GM12865 (cell line): ENCODE results near the gene FSIP1.

Source experiments
- DNase-seq: peaks from one replicate; pipeline ENCODE4 v3.0.0; 2010; ENCODE audit warnings: low read depth
- H3K4me3 ChIP-seq: 2 replicates; pipeline ENCODE4 v1.5.1; 2011; ENCODE audit warnings: mild to moderate bottlenecking, low read depth, low read length, control low read depth
- TF ChIP-seq, protein P1 (sequence below): IDR thresholded peaks from 2 replicates; pipeline ENCODE4 v1.5.1; 2011; ENCODE audit warnings: low read length, control low read depth, low read depth, inconsistent platforms; ENCODE audit not compliant: insufficient read depth; ENCODE audit errors: missing control alignments

The FSIP1 gene

GRCh38 chr15:39730552-39730951 is 52.1 kb downstream of the FSIP1 start:
- TF ChIP-seq, protein P1, sequence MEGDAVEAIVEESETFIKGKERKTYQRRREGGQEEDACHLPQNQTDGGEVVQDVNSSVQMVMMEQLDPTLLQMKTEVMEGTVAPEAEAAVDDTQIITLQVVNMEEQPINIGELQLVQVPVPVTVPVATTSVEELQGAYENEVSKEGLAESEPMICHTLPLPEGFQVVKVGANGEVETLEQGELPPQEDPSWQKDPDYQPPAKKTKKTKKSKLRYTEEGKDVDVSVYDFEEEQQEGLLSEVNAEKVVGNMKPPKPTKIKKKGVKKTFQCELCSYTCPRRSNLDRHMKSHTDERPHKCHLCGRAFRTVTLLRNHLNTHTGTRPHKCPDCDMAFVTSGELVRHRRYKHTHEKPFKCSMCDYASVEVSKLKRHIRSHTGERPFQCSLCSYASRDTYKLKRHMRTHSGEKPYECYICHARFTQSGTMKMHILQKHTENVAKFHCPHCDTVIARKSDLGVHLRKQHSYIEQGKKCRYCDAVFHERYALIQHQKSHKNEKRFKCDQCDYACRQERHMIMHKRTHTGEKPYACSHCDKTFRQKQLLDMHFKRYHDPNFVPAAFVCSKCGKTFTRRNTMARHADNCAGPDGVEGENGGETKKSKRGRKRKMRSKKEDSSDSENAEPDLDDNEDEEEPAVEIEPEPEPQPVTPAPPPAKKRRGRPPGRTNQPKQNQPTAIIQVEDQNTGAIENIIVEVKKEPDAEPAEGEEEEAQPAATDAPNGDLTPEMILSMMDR: no peak
- no peak for DNase-seq
- no peak overlapping the region for H3K4me3 ChIP-seq

GRCh38 chr15:39729500-39729899 is 53.1 kb downstream of the FSIP1 start:
- TF ChIP-seq, protein P1: no peak
- H3K4me3 ChIP-seq: no peak overlapping the region
- no peak for DNase-seq

DNA sequence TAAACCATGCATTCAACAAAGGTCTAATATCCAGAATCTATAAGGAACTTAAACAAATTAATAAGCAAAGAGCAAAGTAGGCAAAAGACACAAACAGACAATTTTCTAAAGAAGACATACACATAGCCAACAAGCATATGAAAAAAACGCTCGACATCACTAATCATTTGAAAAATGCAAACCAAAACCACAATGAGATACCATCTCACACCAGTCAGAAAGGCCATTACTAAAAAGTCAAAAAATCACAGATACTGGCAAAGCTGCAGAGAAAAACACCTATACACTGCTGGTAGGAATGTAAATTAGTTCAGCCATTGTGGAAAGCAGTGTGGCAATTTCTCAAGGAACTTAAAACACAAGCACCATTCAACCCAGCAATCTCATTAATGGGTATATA is 53.8 kb downstream of the FSIP1 start:
- H3K4me3 ChIP-seq: no peak overlapping the region

DNA sequence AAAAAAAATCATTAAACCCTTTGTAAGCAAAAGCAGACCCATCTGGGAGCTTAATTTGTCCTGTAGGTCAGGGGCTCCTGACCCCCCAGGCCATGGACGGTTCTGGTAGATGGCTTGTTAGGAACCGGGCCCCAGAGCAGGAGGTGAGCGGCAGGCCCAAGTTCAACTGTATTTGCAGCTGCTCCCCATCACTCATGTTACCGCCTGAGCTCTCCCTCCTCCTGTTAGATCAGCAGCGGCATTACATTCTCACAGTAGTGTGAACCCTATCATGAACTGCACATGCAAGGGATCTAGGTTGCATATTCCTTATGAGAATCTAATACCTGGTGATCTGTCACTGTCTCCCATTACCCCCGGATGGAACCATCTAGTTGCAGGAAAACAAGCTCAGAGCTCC is 60.7 kb downstream of the FSIP1 start:
- H3K4me3 ChIP-seq: no peak overlapping the region
- TF ChIP-seq, protein P1: no peak
- DNase-seq: no peak

More for the DNA sequence above, 53.8 kb downstream of the FSIP1 start:
- no peak for DNase-seq
- TF ChIP-seq, protein P1: no peak

- DNase-seq: no peak
These were observed 61.7 kb downstream of the FSIP1 start for GRCh38 chr15:39720621-39721611.

DNA sequence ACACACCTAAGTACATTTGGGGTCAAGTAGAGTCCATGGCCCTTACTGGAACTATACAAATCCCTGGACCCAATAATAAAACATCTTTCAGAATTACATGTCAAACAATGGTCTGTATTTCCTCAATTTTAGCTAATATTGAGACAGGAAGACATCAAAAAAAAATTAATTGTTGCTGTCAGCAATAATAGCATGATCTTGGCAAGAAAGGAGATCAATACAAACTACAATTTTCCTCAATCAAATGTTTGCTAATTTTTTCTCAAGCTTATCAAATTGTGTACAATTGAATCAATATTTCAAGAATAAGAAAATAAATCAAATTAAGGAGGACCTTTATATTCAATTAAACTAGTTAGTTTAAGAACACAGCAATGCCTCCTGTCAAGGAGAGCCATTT is 62.6 kb downstream of the FSIP1 start:
- DNase-seq: no peak
- H3K4me3 ChIP-seq: no peak overlapping the region
- TF ChIP-seq, protein P1: no peak

More at GRCh38 chr15:39720621-39721611, 61.7 kb downstream of the FSIP1 start:
- TF ChIP-seq, protein P1: no peak
- no peak overlapping the region for H3K4me3 ChIP-seq
